ENCODE data around the gene RAI1. TPM values are rescaled to one million over a fixed set of nuclear protein-coding genes. Genes with fewer than 3 reads are reported as not detected.

RAI1 gene
- total RNA-seq, 2 donors from 2014 or later: 35.9 to 42.9 TPM

- Mint-ChIP-seq H3K27me3 (ENCODE audit: insufficient read depth) (no peaks in the 10 kb centered on the region), H3K4me3 (no peak overlapping the region), H3K4me1 (peaks cover 13% of the 10 kb centered on the region), H3K27ac (no peak overlapping the region), H3K9me3 (no peaks in the 10 kb centered on the region), H3K36me3 (ENCODE audit: low read depth) (no peaks in the 10 kb centered on the region)
- H3K9ac ChIP-seq (ENCODE audit: extremely low read depth, low read length, poor library complexity, severe bottlenecking): no peak overlapping the region
- H3K36me3 ChIP-seq (ENCODE audit: control insufficient read depth, insufficient read depth, low read length): peaks cover 33% of the 10 kb centered on the region
- no peaks in the 10 kb centered on the region for H3K27me3 ChIP-seq (ENCODE audit: control insufficient read depth, insufficient read depth, low read length, poor library complexity, severe bottlenecking)
- H3K27ac ChIP-seq (ENCODE audit: low read depth, low read length): peak overlapping the region; percentile 22
- H3K4me1 ChIP-seq (ENCODE audit: control insufficient read depth, insufficient read depth, low read length): peaks cover 6% of the 10 kb centered on the region
- WGBS, 2 experiments (ENCODE audit: insufficient coverage in 1 of 2, insufficient read length in 1 of 2): 92 to 96% methylated on average over 7 to 15 of the region's 15 CpGs
- no peak for TF ChIP-seq CTCF (conservative IDR thresholded peaks at IDR 0.05)
- DNase-seq: no peak
- no peak overlapping the region for H3K4me3 ChIP-seq (ENCODE audit: low read length)
- no peaks in the 10 kb centered on the region for H3K9me3 ChIP-seq (ENCODE audit: control insufficient read depth, low read length)
Observed at GRCh38 chr17:17757391-17757791, 76.1 kb downstream of the RAI1 start.

- Histone ChIP-seq H3K36me3 (ENCODE audit: control insufficient read depth, insufficient read depth, low read length) (peaks cover 33% of the 10 kb centered on the region), H3K27ac (ENCODE audit: low read depth, low read length) (peak overlapping the region; percentile 41), H3K9ac (ENCODE audit: extremely low read depth, low read length, poor library complexity, severe bottlenecking) (no peak overlapping the region), H3K9me3 (ENCODE audit: control insufficient read depth, low read length) (no peaks in the 10 kb centered on the region), H3K4me1 (ENCODE audit: control insufficient read depth, insufficient read depth, low read length) (peaks cover under 1% of the 10 kb centered on the region), H3K27me3 (ENCODE audit: control insufficient read depth, insufficient read depth, low read length, poor library complexity, severe bottlenecking) (no peaks in the 10 kb centered on the region), H3K4me3 (ENCODE audit: low read length) (no peak overlapping the region)
- 92% methylated on average over 24 to 26 of the region's 26 CpGs for WGBS, 2 experiments (ENCODE audit: insufficient coverage in 1 of 2, insufficient read length in 1 of 2)
- no peaks in the 10 kb centered on the region for H3K9me3 Mint-ChIP-seq
- no peak for TF ChIP-seq CTCF (conservative IDR thresholded peaks at IDR 0.05)
- H3K4me3 Mint-ChIP-seq: no peak overlapping the region
- H3K27me3 Mint-ChIP-seq (ENCODE audit: insufficient read depth): no peaks in the 10 kb centered on the region
- H3K27ac Mint-ChIP-seq: no peak overlapping the region
- no peak for DNase-seq
- no peaks in the 10 kb centered on the region for H3K36me3 Mint-ChIP-seq (ENCODE audit: low read depth)
- peaks cover 5% of the 10 kb centered on the region for H3K4me1 Mint-ChIP-seq
Observed at GRCh38 chr17:17757956-17758845, 76.9 kb downstream of the RAI1 start.

- no peaks in the 10 kb centered on the region for H3K27me3 Mint-ChIP-seq (ENCODE audit: insufficient read depth)
- DNase-seq: no peak
- no peaks in the 10 kb centered on the region for H3K9me3 Mint-ChIP-seq
- H3K36me3 ChIP-seq (ENCODE audit: control insufficient read depth, insufficient read depth, low read length): peaks cover 29% of the 10 kb centered on the region
- no peak overlapping the region for H3K27ac Mint-ChIP-seq
- no peaks in the 10 kb centered on the region for H3K4me1 Mint-ChIP-seq
- H3K9ac ChIP-seq (ENCODE audit: extremely low read depth, low read length, poor library complexity, severe bottlenecking): no peak overlapping the region
- H3K9me3 ChIP-seq (ENCODE audit: control insufficient read depth, low read length): no peaks in the 10 kb centered on the region
- no peaks in the 10 kb centered on the region for H3K27me3 ChIP-seq (ENCODE audit: control insufficient read depth, insufficient read depth, low read length, poor library complexity, severe bottlenecking)
- TF ChIP-seq CTCF (conservative IDR thresholded peaks at IDR 0.05): no peak
- peaks cover 7% of the 10 kb centered on the region for H3K36me3 Mint-ChIP-seq (ENCODE audit: low read depth)
- no peaks in the 10 kb centered on the region for H3K4me1 ChIP-seq (ENCODE audit: control insufficient read depth, insufficient read depth, low read length)
- H3K4me3 ChIP-seq (ENCODE audit: low read length): no peak overlapping the region
- no peak overlapping the region for H3K27ac ChIP-seq (ENCODE audit: low read depth, low read length)
- WGBS, 2 experiments (ENCODE audit: insufficient coverage in 1 of 2, insufficient read length in 1 of 2): 87 to 97% methylated on average over 7 of the region's 7 CpGs
- H3K4me3 Mint-ChIP-seq: no peak overlapping the region
Observed at GRCh38 chr17:17758941-17759563, 77.8 kb downstream of the RAI1 start.

All from endodermal cell (in vitro differentiated cells).